Large intestine (tissue), 3 donors: ENCODE measurements around the gene TECRL. TPM values are rescaled to one million over a fixed set of nuclear protein-coding genes. Genes with fewer than 3 reads are reported as not detected.

ENCODE experiments used
- DNase-seq, 2 donors: peaks; one replicate each; pipeline versions ENCODE4 v3.0.0 to v3.0.0-alpha.2; 2013
- H3K27ac ChIP-seq: one replicate; pipeline ENCODE4 v1.5.1; 2013; ENCODE audit warnings: low read length
- H3K27me3 ChIP-seq: 2 replicates; pipeline ENCODE4 v1.6.1; 2013; ENCODE audit warnings: low read length; ENCODE audit not compliant: control insufficient read depth, insufficient read depth
- H3K36me3 ChIP-seq: 2 replicates; pipeline ENCODE4 v1.6.1; 2013; ENCODE audit warnings: low read length; ENCODE audit not compliant: control insufficient read depth, insufficient read depth
- H3K4me1 ChIP-seq: one replicate; pipeline ENCODE4 v1.6.1; 2013; ENCODE audit warnings: low read length; ENCODE audit not compliant: control insufficient read depth, insufficient read depth
- H3K4me3 ChIP-seq: one replicate; pipeline ENCODE4 v1.5.1; 2013; ENCODE audit warnings: low read length
- H3K9me3 ChIP-seq: one replicate; pipeline ENCODE4 v1.6.1; 2013; ENCODE audit warnings: mild to moderate bottlenecking, low read depth, low read length, moderate library complexity; ENCODE audit not compliant: control insufficient read depth
- WGBS: methylation state at CpG from one replicate; pipeline ENCODE4 v1.1.5; 2013; ENCODE audit warnings: low lambda C conversion rate; ENCODE audit not compliant: insufficient coverage; 5-methylcytosine and 5-hydroxymethylcytosine counted together
- polyA plus RNA-seq: library from polyadenylated mRNA; unstranded; fragments of 120-200 nt; gene quantifications from one replicate; pipeline ENCODE4 v1.2.1, GENCODE V29; 2013

Gene TECRL
- polyA plus RNA-seq, 1 donor = 0.16 TPM

DNA sequence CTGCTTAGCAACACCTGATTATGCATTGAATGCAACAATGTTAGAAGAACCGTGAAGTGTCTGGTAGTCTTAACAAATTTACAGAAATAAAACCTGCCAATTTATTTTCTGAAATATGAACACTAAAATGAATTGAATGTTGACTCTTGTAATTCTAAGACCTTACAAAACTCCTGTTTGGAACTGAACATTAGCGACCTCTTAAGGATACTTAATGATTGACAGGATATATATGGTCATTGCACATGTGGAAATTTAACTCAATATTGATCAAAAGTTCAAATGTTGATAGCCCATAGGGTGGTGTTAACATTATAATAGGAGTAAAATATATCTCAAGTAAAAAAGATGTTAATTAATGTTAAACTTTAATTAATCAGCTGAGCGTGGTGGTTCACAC, 79.1 kb downstream of the TECRL start:
- no peaks in the 10 kb centered on the region for H3K27me3 ChIP-seq
- no peak for DNase-seq
- no peak overlapping the region for H3K27ac ChIP-seq
- no peaks in the 10 kb centered on the region for H3K36me3 ChIP-seq
- H3K9me3 ChIP-seq = no peaks in the 10 kb centered on the region
- H3K4me1 ChIP-seq = no peaks in the 10 kb centered on the region
- H3K4me3 ChIP-seq = no peak overlapping the region
- WGBS = 57% methylated on average over 2 of the region's 3 CpGs

DNA sequence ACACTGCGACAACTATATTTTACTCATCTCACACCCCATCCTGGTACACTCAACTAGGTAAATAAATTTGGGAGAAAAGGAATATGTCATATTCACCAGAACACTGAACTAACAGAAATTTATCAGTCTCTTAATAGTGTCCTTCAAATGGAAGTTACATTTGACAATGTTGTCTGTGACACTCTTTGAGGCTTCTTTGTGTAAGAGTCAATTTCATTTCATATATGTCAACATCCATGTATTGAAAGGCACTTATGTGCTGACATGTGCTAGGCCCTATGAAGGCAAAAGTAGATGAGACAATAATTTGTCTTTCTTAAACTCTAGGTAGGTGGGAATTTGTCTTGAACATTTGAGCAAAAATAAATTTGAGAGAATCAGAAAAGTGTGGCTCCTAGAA, 82.0 kb downstream of the TECRL start:
- no peak overlapping the region for H3K4me3 ChIP-seq
- H3K36me3 ChIP-seq = no peaks in the 10 kb centered on the region
- H3K27me3 ChIP-seq = no peaks in the 10 kb centered on the region
- H3K27ac ChIP-seq = no peak overlapping the region
- no peaks in the 10 kb centered on the region for H3K4me1 ChIP-seq
- no peaks in the 10 kb centered on the region for H3K9me3 ChIP-seq
- WGBS = no CpG with 5 or more reads among the region's 1 CpG
- no peak for DNase-seq

DNA sequence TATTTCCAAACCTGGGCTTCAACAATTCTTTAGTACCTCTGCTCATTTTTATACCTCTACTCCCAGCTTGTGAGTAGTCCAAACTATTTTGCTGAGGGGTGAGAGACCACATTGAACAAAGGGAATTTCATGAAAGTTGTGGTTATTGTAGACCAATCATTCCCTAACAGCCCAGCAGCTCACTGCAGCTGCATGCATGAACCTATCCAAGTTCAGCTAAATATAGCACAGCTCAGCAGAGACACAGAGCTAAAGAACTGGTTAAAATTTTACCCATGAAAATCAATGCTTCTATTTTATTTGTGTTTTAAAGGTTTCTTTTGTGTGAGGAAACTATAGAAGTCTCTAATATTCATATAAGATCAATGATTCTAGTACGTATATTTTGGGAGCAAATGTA, 82.7 kb downstream of the TECRL start:
- H3K9me3 ChIP-seq = no peaks in the 10 kb centered on the region
- WGBS = no CpG with 5 or more reads among the region's 1 CpG

DNA sequence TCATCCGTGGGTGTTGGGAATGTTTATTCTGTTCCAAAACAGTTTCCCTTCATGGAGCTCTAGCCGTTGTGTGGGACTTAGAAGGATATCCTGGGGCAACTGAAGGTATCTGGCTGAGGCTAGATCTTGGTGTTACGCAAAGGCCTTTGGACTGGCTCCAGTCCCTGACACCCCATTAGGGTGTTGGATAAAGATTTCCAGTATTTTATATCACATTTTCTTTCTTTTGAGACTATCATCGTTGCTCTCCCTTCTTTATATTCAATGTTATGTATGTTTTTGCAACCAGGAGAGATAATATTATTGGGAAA, 103.0 kb downstream of the TECRL start:
- no peaks in the 10 kb centered on the region for H3K36me3 ChIP-seq
- H3K4me1 ChIP-seq = no peaks in the 10 kb centered on the region
- no peaks in the 10 kb centered on the region for H3K9me3 ChIP-seq
- no peaks in the 10 kb centered on the region for H3K27me3 ChIP-seq
- WGBS = 100% methylated on average over 1 of the region's 4 CpGs
- no peak overlapping the region for H3K4me3 ChIP-seq
- H3K27ac ChIP-seq = no peak overlapping the region
- DNase-seq = no peak

More for the DNA sequence above, 82.7 kb downstream of the TECRL start:
- DNase-seq = no peak
- Histone ChIP-seq H3K27me3 (no peaks in the 10 kb centered on the region), H3K36me3 (no peaks in the 10 kb centered on the region), H3K4me1 (no peaks in the 10 kb centered on the region), H3K27ac (no peak overlapping the region), H3K4me3 (no peak overlapping the region)

DNA sequence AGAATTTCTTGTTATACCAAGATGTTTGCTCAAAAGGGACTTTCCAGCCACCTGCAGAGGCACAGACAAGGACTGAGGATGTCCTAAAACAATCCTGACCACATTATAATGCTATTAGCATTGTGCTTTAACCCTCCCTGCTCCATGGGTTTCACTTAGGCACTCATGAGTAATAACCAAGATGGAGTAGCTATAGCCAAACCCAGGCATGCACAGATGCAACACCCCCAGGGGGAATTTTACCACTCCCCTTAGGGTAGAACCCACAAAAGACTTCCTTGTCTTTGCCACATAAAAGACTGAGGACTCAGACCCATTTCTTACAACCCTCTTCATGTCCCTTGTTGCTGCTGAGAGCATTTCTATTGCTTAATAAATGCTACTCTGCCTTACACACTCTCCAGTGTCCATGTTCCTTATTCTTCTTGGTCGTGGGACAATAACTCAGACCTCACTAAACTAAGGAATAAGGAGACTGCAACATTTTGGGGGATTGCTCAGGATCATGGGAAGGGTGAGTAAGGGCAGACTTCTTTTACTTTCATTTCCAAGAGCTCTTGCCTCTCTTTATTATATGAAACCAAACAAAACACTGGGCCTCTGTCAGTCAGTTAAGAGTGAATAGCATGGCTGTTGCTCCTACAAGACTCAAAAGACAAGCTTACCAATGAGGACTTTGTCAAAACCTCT, 103.5 kb downstream of the TECRL start:
- Histone ChIP-seq H3K4me3 (no peak overlapping the region), H3K27ac (no peak overlapping the region), H3K36me3 (no peaks in the 10 kb centered on the region), H3K9me3 (no peaks in the 10 kb centered on the region), H3K27me3 (no peaks in the 10 kb centered on the region), H3K4me1 (no peaks in the 10 kb centered on the region)
- WGBS = no CpG with 5 or more reads among the region's 1 CpG
- no peak for DNase-seq

DNA sequence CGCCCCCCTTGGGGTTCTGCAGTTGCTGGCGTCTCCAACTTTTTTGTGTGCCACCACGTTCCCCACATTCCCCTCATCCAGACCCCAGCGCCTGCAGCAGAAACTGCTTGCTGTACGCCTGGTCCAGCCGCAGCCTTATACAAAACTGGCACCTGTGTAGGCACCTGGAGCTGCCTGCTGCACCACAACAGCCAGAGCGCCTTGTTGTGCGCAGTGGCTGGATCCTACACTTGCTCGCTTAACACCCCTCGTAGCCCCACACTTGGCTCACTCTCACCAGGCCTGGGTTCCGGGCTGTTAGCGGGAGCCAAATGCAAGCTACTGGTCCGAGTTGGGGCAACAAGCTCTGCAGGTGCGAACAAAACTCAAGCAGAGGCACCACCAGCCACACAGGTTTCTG, 136.8 kb downstream of the TECRL start:
- Histone ChIP-seq H3K4me1 (no peaks in the 10 kb centered on the region), H3K27ac (no peak overlapping the region), H3K9me3 (peaks cover 5% of the 10 kb centered on the region), H3K27me3 (no peaks in the 10 kb centered on the region), H3K4me3 (no peak overlapping the region), H3K36me3 (no peaks in the 10 kb centered on the region)
- peak; percentile 1 to 4 for DNase-seq
- 100% methylated on average over 1 of the region's 14 CpGs for WGBS

DNA sequence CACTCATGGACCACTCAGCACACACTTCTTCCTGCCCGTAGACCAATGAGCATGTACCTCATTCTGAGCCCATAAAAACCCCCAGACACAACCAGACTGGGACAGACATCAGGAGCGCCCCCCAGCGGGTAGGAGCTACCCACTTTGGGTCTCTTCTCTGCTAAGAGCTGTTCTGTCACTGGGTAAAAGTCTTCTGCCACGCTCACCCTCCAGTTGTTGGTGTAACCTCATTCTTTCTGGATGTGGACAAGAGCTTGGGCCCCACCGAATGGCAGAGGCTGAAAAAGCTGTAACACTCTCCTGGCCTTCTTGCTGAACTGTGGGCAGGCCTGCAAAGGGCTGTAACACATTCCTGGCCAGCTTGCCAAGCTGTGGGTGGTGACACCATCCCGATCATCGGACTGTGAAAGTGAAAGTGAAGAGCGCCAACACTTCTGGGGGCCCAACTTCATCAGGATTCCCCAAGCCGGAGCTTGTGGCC, 137.6 kb downstream of the TECRL start:
- no peaks in the 10 kb centered on the region for H3K36me3 ChIP-seq
- H3K9me3 ChIP-seq = peaks cover 5% of the 10 kb centered on the region
- no peaks in the 10 kb centered on the region for H3K27me3 ChIP-seq
- no peak overlapping the region for H3K27ac ChIP-seq
- no peak for DNase-seq
- no CpG with 5 or more reads among the region's 9 CpGs for WGBS
- no peaks in the 10 kb centered on the region for H3K4me1 ChIP-seq
- H3K4me3 ChIP-seq = no peak overlapping the region

DNA sequence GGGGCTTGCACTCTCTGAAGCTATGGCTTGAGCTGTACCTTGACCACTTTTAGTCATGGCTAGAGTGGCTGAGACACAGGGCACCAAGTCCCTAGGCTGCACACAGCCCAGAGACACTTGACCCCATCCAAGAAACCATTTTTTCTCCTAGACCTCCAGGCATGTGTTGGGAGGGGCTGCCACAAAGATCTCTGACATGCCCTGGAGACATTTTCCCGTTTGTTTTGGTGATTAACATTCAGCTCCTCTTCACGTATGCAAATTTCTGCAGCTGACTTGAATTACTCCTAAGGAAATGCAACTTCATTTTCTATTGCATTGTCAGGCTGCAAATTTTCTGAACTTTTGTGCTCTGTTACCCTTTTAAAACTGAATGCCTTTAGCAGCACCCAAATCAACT, 142.6 kb downstream of the TECRL start:
- H3K27me3 ChIP-seq = no peaks in the 10 kb centered on the region
- H3K27ac ChIP-seq = no peak overlapping the region
- DNase-seq = no peak
- no peaks in the 10 kb centered on the region for H3K4me1 ChIP-seq
- 100% methylated on average over 1 of the region's 2 CpGs for WGBS
- H3K36me3 ChIP-seq = no peaks in the 10 kb centered on the region
- H3K4me3 ChIP-seq = no peak overlapping the region
- peaks cover under 1% of the 10 kb centered on the region for H3K9me3 ChIP-seq

DNA sequence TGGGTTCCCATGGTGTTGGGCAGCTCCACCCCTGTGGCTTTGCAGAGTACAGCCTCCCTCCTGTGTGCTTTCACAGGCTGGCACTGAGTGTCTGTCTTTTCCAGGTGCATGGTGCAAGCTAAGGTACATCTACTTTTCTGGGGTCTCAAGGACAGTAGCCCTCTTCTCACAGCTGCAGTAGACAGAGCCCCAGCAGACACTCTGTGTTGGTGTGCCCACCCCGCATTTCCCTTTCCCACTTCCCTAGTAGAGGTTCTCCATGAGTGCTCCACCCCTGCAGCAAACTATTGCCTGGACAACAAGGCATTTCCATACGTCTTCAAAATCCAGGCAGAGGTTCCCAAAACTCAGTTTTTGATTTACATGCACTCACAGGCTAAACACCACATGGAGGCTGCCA, 143.0 kb downstream of the TECRL start:
- H3K4me3 ChIP-seq = no peak overlapping the region
- H3K9me3 ChIP-seq = no peaks in the 10 kb centered on the region
- 100% methylated on average over 1 of the region's 2 CpGs for WGBS
- DNase-seq = no peak
- no peaks in the 10 kb centered on the region for H3K4me1 ChIP-seq
- H3K27me3 ChIP-seq = no peaks in the 10 kb centered on the region
- H3K27ac ChIP-seq = no peak overlapping the region
- H3K36me3 ChIP-seq = no peaks in the 10 kb centered on the region

DNA sequence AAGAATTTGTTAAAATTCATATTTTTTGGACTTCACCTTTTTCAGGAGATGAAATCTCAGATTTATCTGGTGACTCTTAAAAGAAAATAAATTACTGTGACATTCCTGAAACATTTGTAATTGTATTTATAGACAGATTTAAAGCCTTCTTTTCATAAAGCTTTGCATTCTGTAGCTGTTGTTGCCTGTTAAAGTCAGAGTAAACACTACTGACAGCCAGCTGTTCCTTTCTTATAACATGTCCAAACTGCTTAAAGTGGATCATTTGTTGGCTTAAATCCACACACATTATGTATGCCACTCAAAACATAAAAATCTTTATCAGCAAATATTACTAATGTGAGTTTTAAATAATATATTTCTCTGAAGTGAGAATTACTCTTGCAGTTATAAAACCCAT, 157.5 kb downstream of the TECRL start:
- Histone ChIP-seq H3K36me3 (no peaks in the 10 kb centered on the region), H3K27ac (no peak overlapping the region), H3K27me3 (no peaks in the 10 kb centered on the region), H3K4me1 (no peaks in the 10 kb centered on the region), H3K4me3 (no peak overlapping the region), H3K9me3 (peaks cover 4% of the 10 kb centered on the region)
- no peak for DNase-seq

DNA sequence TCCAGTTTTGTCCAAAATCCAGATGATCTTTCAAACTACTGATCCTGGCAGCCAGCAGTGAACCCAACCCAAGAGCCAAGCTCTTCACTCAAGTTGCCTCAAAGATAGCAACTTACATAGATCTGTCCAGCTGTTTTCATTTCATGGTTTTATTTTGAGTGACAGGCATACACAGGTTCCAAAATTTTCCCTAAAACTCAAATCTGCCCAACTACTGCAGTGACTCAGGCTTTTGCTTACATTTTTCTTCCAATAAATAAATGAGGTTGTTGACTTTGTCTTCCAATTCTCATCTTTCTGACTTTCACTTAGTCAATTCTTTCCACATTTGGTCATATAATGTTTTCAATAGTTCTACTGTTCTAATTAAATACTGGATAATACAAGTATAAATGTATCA, 158.8 kb downstream of the TECRL start:
- Histone ChIP-seq H3K36me3 (no peaks in the 10 kb centered on the region), H3K27me3 (no peaks in the 10 kb centered on the region), H3K27ac (no peak overlapping the region), H3K4me3 (no peak overlapping the region), H3K9me3 (peaks cover 4% of the 10 kb centered on the region), H3K4me1 (no peaks in the 10 kb centered on the region)
- no peak for DNase-seq
